Neural crest cell (in vitro differentiated cells): ENCODE data around the gene DIP2C. TPM values are rescaled to one million over a fixed set of nuclear protein-coding genes. Genes with fewer than 3 reads are reported as not detected.

ENCODE experiments used
- DNase-seq: peaks from one replicate; pipeline ENCODE4 v3.0.0; 2021; ENCODE audit warnings: low read depth, mixed read lengths, low spot score
- H3K27ac Mint-ChIP-seq: one replicate; pipeline ENCODE4 v1.8.0; 2021; ENCODE audit warnings: mild to moderate bottlenecking, mixed read lengths; ENCODE audit not compliant: unreplicated experiment
- H3K27me3 Mint-ChIP-seq: 2 replicates; pipeline ENCODE4 v1.8.0; 2021; ENCODE audit warnings: low read depth, mild to moderate bottlenecking, mixed read lengths
- H3K36me3 Mint-ChIP-seq: 2 replicates; pipeline ENCODE4 v1.8.0; 2021; ENCODE audit warnings: low read depth, mild to moderate bottlenecking, mixed read lengths
- H3K4me1 Mint-ChIP-seq: 2 replicates; pipeline ENCODE4 v1.8.0; 2021; ENCODE audit warnings: mixed read lengths
- H3K4me3 Mint-ChIP-seq: one replicate; pipeline ENCODE4 v1.8.0; 2021; ENCODE audit warnings: mild to moderate bottlenecking, mixed read lengths
- H3K9me3 Mint-ChIP-seq: 2 replicates; pipeline ENCODE4 v1.8.0; 2021; ENCODE audit warnings: mixed read lengths
- total RNA-seq: library from RNA; stranded (reverse); gene quantifications from 2 replicates; pipeline ENCODE4 v1.2.1, GENCODE V29; 2021
- TF ChIP-seq, protein P1 (sequence below): fragments of 200-600 bp; sonication (generic); conservative IDR thresholded peaks from 2 replicates; pipeline ENCODE4 v1.5.0; 2021; ENCODE audit warnings: antibody characterized with exemption, mild to moderate bottlenecking

DIP2C gene
- total RNA-seq, 1 donor from 2014 or later = 21.7 TPM

DNA sequence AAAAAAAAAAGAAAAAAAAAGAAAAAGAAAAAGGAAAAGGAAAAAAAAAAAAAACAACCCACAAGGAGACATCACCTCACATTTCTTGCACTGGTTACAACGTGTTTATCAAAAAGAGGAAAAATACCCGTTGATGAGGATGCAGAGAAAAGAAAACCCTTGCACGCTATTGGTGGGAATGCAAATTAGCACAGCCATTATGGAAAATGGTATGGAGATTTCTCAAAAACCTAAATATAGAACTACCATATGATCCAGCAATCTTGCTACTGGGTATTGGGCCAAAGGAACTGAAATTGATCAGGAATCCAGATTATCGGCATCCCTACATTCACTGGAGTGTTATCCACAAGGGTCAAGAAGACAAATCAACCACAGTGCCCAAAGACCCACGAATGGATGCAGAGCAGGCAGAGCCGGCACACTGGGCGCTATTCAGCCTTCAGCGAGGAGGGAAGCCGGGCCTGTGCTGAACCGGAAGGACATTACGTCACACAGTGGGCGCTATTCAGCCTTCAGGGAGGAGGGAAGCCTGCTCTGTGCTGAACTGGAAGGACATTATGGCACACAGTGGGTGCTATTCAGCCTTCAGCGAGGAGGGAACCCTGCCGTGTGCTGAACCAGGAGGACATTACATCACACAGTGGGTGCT is 295.6 kb downstream of the DIP2C start:
- Mint-ChIP-seq H3K27me3 (no peaks in the 10 kb centered on the region), H3K36me3 (peaks cover 3% of the 10 kb centered on the region), H3K9me3 (peaks cover 2% of the 10 kb centered on the region), H3K27ac (peak overlapping the region; percentile 83), H3K4me3 (no peak overlapping the region), H3K4me1 (peaks cover 7% of the 10 kb centered on the region)
- TF ChIP-seq, protein P1, sequence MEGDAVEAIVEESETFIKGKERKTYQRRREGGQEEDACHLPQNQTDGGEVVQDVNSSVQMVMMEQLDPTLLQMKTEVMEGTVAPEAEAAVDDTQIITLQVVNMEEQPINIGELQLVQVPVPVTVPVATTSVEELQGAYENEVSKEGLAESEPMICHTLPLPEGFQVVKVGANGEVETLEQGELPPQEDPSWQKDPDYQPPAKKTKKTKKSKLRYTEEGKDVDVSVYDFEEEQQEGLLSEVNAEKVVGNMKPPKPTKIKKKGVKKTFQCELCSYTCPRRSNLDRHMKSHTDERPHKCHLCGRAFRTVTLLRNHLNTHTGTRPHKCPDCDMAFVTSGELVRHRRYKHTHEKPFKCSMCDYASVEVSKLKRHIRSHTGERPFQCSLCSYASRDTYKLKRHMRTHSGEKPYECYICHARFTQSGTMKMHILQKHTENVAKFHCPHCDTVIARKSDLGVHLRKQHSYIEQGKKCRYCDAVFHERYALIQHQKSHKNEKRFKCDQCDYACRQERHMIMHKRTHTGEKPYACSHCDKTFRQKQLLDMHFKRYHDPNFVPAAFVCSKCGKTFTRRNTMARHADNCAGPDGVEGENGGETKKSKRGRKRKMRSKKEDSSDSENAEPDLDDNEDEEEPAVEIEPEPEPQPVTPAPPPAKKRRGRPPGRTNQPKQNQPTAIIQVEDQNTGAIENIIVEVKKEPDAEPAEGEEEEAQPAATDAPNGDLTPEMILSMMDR = no peak
- no peak for DNase-seq

DNA sequence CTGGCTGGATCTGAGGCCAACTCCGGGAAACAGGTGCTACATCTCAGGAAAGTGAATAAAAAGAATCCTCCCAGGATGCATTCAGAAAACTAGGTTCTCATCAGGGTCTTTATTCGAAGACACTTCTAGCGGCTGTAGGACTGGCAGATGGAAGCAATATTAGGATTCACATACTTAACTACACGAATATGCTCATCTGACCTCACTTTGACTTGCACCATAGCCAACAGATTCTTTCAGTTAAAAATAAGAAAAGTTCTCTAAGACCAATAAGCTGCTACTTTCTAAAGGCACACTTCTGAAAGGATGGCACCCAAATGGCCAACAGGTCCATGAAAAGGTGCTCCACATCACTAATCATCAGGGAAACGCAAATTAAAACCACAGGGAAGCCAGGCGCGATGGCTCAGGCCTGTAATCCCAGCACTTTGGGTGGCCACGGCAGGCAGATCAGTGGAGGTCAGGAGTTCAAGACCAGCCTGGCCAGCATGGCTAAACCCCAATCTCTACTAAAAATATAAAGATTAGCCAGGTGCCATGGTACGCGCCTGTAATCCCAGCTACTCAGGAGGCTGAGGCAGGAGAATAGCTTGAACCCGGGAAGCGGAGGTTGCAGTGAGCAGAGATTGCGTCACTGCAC is 296.2 kb downstream of the DIP2C start:
- Mint-ChIP-seq H3K36me3 (peaks cover 3% of the 10 kb centered on the region), H3K4me1 (peaks cover 7% of the 10 kb centered on the region), H3K9me3 (peaks cover 2% of the 10 kb centered on the region), H3K27ac (no peak overlapping the region), H3K4me3 (no peak overlapping the region), H3K27me3 (no peaks in the 10 kb centered on the region)
- TF ChIP-seq, protein P1 = no peak
- DNase-seq = no peak

DNA sequence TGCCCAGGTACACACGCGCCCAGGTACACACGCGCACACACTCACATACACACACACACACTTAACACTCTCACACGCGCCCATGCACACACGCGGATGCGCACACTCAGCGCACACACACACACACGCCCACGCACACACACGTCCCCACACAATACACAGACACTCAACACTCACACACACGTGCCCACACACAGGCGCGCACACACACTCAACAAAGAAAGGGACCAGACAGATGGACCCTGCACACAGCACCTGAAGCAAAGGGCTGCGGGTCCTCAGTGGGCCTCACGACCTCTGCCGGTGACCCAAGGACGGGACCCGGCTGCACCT is 296.8 kb downstream of the DIP2C start:
- Mint-ChIP-seq H3K9me3 (peaks cover 2% of the 10 kb centered on the region), H3K36me3 (peaks cover 3% of the 10 kb centered on the region), H3K4me3 (no peak overlapping the region), H3K27me3 (no peaks in the 10 kb centered on the region), H3K4me1 (peaks cover 7% of the 10 kb centered on the region), H3K27ac (peak overlapping the region; percentile 44)
- no peak for DNase-seq
- TF ChIP-seq, protein P1 = no peak

DNA sequence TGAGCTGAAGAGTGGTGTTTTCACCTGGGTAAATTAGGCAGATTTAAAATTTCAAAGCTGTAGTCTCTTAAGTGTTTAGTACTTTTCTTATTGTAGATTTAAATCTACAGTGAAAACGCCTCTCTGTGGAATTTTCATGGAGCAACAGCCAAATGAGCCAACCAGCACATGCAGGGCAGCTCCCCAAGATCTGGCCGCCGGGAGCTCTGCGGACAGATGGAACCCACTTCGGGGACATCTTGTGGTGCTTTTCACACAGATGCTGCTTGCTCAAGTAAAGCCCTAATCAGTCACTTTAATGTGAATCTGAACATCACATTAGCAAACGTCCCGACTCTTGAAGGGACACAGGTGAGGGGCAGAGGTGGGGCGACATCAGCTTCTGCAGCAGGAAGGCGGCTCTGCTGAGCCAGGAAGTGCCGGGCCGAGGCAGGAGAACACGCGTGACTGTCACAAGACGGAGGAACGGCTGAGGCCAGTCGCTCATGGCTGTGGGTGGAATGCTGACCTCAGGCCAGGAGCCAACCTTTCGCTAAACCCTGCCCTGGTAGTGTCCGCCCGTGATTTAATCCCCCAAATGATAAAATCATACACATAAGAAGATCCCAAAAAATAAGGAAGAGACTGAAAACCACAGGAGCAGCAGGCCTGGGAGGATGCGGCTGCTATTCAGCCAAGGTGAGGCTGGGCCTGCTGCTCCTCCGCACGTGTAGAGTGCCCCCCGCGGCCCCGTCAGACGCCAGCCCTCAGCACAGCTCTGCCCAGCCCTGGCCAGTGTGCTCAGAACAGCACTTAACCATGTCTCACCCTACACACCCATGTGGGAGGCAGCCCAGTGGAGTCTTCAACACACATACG is 297.4 kb downstream of the DIP2C start:
- Mint-ChIP-seq H3K27me3 (no peaks in the 10 kb centered on the region), H3K27ac (peak overlapping the region; percentile 57), H3K4me1 (peaks cover 7% of the 10 kb centered on the region), H3K36me3 (peaks cover 3% of the 10 kb centered on the region), H3K4me3 (no peak overlapping the region), H3K9me3 (peaks cover 2% of the 10 kb centered on the region)
- DNase-seq = no peak
- TF ChIP-seq, protein P1 = no peak

DNA sequence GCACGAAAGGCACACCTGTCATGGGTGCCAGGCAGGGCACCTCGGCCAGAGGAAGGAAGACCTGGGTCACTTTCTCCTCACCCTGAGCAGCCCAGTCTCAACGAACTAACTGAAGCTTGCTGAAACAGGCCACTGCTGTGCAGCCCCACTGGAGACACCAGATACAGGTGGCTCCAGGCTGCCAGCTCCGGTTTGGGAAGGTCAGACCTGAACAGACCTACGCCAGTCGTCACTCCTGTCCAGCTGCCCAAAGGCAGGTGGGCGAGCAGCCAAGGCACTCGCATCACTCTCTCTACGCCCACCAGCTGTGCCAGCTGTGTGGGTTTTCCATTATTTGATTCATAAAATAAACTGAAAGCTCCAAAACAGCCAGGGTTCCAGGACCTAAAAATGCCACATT is 298.2 kb downstream of the DIP2C start:
- Mint-ChIP-seq H3K4me1 (peaks cover 7% of the 10 kb centered on the region), H3K4me3 (no peak overlapping the region), H3K27me3 (no peaks in the 10 kb centered on the region), H3K27ac (no peak overlapping the region), H3K9me3 (peaks cover 2% of the 10 kb centered on the region), H3K36me3 (peaks cover 6% of the 10 kb centered on the region)
- TF ChIP-seq, protein P1 = no peak
- no peak for DNase-seq
